IMR-90 (cell line): ENCODE measurements around the gene NLGN3. TPM values are rescaled to one million over a fixed set of nuclear protein-coding genes. Genes with fewer than 3 reads are reported as not detected.

Source experiments
- ATAC-seq: fragments of 200-7000 bp; cut with Tn5 transposase; 2 replicates; pipeline ENCODE4 v1.9.1; 2020; ENCODE audit warnings: low read depth, mild to moderate bottlenecking, moderate library complexity
- BruUV-seq: library from RNA; stranded (reverse); fragments of 400-500 nt; replicated peaks from 2 replicates; lab custom pipeline; 2021; lab: Mats Ljungman, UMichigan
- CTCF ChIA-PET: fragments of 300-600 bp; formaldehyde crosslinking; extraction: SDS; loops from one replicate; lab custom pipeline; 2021; ENCODE audit warnings: antibody characterized with exemption; lab: Yijun Ruan, JAX
- POLR2A ChIA-PET: fragments of 300-600 bp; sonication (Branson Sonifier 250); formaldehyde crosslinking; loops from one replicate; lab custom pipeline; 2022; ENCODE audit warnings: antibody characterized with exemption; ENCODE audit not compliant: unreplicated experiment; lab: Charles Lee
- DNase-seq: peaks from one replicate; pipeline ENCODE4 v3.0.0; 2013
- H2AFZ ChIP-seq: replicated peaks from 2 replicates; pipeline ENCODE3; 2013; ENCODE audit warnings: low read length, mild to moderate bottlenecking; ENCODE audit not compliant: poor library complexity
- H2AK5ac ChIP-seq: 2 replicates; pipeline ENCODE4 v1.6.1; 2013; ENCODE audit warnings: low read depth, low read length, inconsistent platforms
- H2AK9ac ChIP-seq: replicated peaks from 2 replicates; pipeline ENCODE3; 2013; ENCODE audit warnings: mild to moderate bottlenecking, low read depth, low read length, moderate library complexity; ENCODE audit not compliant: poor library complexity
- H2BK120ac ChIP-seq: 2 replicates; pipeline ENCODE4 v1.6.1; 2013; ENCODE audit warnings: low read depth, low read length, inconsistent platforms
- H2BK15ac ChIP-seq: 3 replicates; pipeline ENCODE4 v1.6.1; 2013; ENCODE audit warnings: low read depth, low read length, inconsistent platforms
- H2BK20ac ChIP-seq: 2 replicates; pipeline ENCODE4 v1.6.1; 2013; ENCODE audit warnings: low read depth, mild to moderate bottlenecking, inconsistent platforms, low read length, moderate library complexity
- H2BK5ac ChIP-seq: 2 replicates; pipeline ENCODE4 v1.6.1; 2013; ENCODE audit warnings: mild to moderate bottlenecking, low read depth, low read length, inconsistent platforms; ENCODE audit not compliant: poor library complexity, severe bottlenecking
- H3K14ac ChIP-seq: replicated peaks from 2 replicates; pipeline ENCODE4 v1.6.1; 2013; ENCODE audit warnings: low read depth, low read length, inconsistent platforms
- H3K18ac ChIP-seq: 2 replicates; pipeline ENCODE4 v1.6.1; 2013; ENCODE audit warnings: low read depth, low read length, control low read depth
- H3K23ac ChIP-seq: 2 replicates; pipeline ENCODE4 v1.6.1; 2013; ENCODE audit warnings: low read depth, low read length, inconsistent platforms
- H3K27ac ChIP-seq: 2 replicates; pipeline ENCODE4 v1.5.1; 2013; ENCODE audit warnings: mild to moderate bottlenecking, control low read depth, low read length; ENCODE audit not compliant: insufficient read depth
- H3K27me3 ChIP-seq: 2 replicates; pipeline ENCODE4 v1.6.1; 2013; ENCODE audit warnings: low read length; ENCODE audit not compliant: control insufficient read depth, insufficient read depth
- H3K36me3 ChIP-seq: 2 replicates; pipeline ENCODE4 v1.6.1; 2013; ENCODE audit warnings: low read length, mixed read lengths; ENCODE audit not compliant: control insufficient read depth, insufficient read depth
- H3K4ac ChIP-seq: 2 replicates; pipeline ENCODE4 v1.6.1; 2013; ENCODE audit warnings: low read depth, low read length, inconsistent platforms
- H3K4me1 ChIP-seq: 2 replicates; pipeline ENCODE4 v1.6.1; 2013; ENCODE audit warnings: low read length, mixed read lengths; ENCODE audit not compliant: control insufficient read depth, insufficient read depth
- H3K4me2 ChIP-seq: 2 replicates; pipeline ENCODE4 v1.6.1; 2013; ENCODE audit warnings: low read depth, mild to moderate bottlenecking, control low read depth, low read length, moderate library complexity
- H3K4me3 ChIP-seq: 2 replicates; pipeline ENCODE4 v1.5.1; 2013; ENCODE audit warnings: low read depth, mild to moderate bottlenecking, control low read depth, low read length, moderate library complexity; ENCODE audit not compliant: insufficient read depth
- H3K56ac ChIP-seq: 2 replicates; pipeline ENCODE4 v1.6.1; 2013; ENCODE audit warnings: low read length, inconsistent platforms; ENCODE audit not compliant: insufficient read depth; ENCODE audit errors: extremely low read depth
- H3K79me1 ChIP-seq, 2 experiments: 2 replicates each; pipeline ENCODE4 v1.6.1; 2013; ENCODE audit warnings: low read length in 2 of 2, inconsistent platforms in 1 of 2, low read depth in 1 of 2
- H3K9ac ChIP-seq: 2 replicates; pipeline ENCODE4 v1.6.1; 2013; ENCODE audit warnings: low read depth, low read length, control low read depth
- H3K9me1 ChIP-seq: 2 replicates; pipeline ENCODE4 v1.6.1; 2013; ENCODE audit warnings: low read length, inconsistent platforms; ENCODE audit not compliant: insufficient read depth
- H3K9me3 ChIP-seq: 2 replicates; pipeline ENCODE4 v1.6.1; 2013; ENCODE audit warnings: low read length; ENCODE audit not compliant: control insufficient read depth, insufficient read depth
- H4K20me1 ChIP-seq: 2 replicates; pipeline ENCODE4 v1.6.1; 2013; ENCODE audit warnings: low read length, inconsistent platforms; ENCODE audit not compliant: insufficient read depth
- H4K5ac ChIP-seq: 2 replicates; pipeline ENCODE4 v1.6.1; 2013; ENCODE audit warnings: mild to moderate bottlenecking, low read depth, low read length, control low read depth
- H4K8ac ChIP-seq, 2 experiments: 2 replicates each; pipeline ENCODE4 v1.6.1; 2013; ENCODE audit warnings: low read depth in 2 of 2, low read length in 2 of 2, control low read depth in 1 of 2, inconsistent platforms in 1 of 2
- H4K91ac ChIP-seq: 2 replicates; pipeline ENCODE4 v1.6.1; 2013; ENCODE audit warnings: low read depth, low read length, inconsistent platforms; ENCODE audit not compliant: insufficient read depth
- BHLHE40 ChIP-seq: fragments of 150-350 bp; IDR thresholded peaks from 2 replicates; pipeline ENCODE4 v1.6.1; 2016; ENCODE audit warnings: mild to moderate bottlenecking, low read depth, low read length
- CEBPB ChIP-seq: IDR thresholded peaks from 2 replicates; pipeline ENCODE4 v1.6.1; 2012; ENCODE audit warnings: low read depth, low read length, improper control_type of control experiment
- CHD1 ChIP-seq: IDR thresholded peaks from 2 replicates; pipeline ENCODE4 v1.6.1; 2012; ENCODE audit warnings: low read depth, low read length, improper control_type of control experiment
- FOS ChIP-seq: fragments of 150-350 bp; IDR thresholded peaks from 2 replicates; pipeline ENCODE4 v1.6.1; 2016; ENCODE audit warnings: low read depth, low read length
- MAFK ChIP-seq: IDR thresholded peaks from 2 replicates; pipeline ENCODE4 v1.6.1; 2012; ENCODE audit warnings: low read depth, low read length, improper control_type of control experiment
- MAZ ChIP-seq: IDR thresholded peaks from 2 replicates; pipeline ENCODE4 v1.6.1; 2012; ENCODE audit warnings: low read depth, mild to moderate bottlenecking, low read length, improper control_type of control experiment, moderate library complexity, borderline replicate concordance
- MXI1 ChIP-seq: IDR thresholded peaks from 2 replicates; pipeline ENCODE4 v1.6.1; 2012; ENCODE audit warnings: low read depth, mild to moderate bottlenecking, low read length, moderate library complexity, borderline replicate concordance
- NFE2L2 ChIP-seq: fragments of 150-350 bp; IDR thresholded peaks from 2 replicates; pipeline ENCODE4 v1.6.1; 2016; ENCODE audit warnings: low read depth, mild to moderate bottlenecking, low read length
- POLR2A ChIP-seq: IDR thresholded peaks from 2 replicates; pipeline ENCODE4 v1.6.1; 2012; ENCODE audit warnings: mild to moderate bottlenecking, low read depth, low read length
- RAD21 ChIP-seq: IDR thresholded peaks from 2 replicates; pipeline ENCODE4 v1.6.1; 2012; ENCODE audit warnings: low read length, improper control_type of control experiment
- RCOR1 ChIP-seq: IDR thresholded peaks from 2 replicates; pipeline ENCODE4 v1.6.1; 2012; ENCODE audit warnings: mild to moderate bottlenecking, low read length, improper control_type of control experiment; ENCODE audit not compliant: insufficient replicate concordance
- RFX5 ChIP-seq: IDR thresholded peaks from 2 replicates; pipeline ENCODE4 v1.8.0; 2012; ENCODE audit warnings: low read depth, mild to moderate bottlenecking, low read length, moderate library complexity
- SMC3 ChIP-seq: fragments of 150-350 bp; IDR thresholded peaks from 2 replicates; pipeline ENCODE4 v1.6.1; 2016; ENCODE audit warnings: low read depth, mild to moderate bottlenecking, antibody characterized with exemption, low read length, moderate library complexity
- WGBS, 2 experiments: methylation state at CpG; one replicate each; pipeline versions ENCODE4 v1.1.5 to v1.1.7; 2013; ENCODE audit warnings: missing lambda C conversion rate in 2 of 2; ENCODE audit not compliant: insufficient read length in 1 of 2; ENCODE audit errors: extremely low coverage in 2 of 2; 5-methylcytosine and 5-hydroxymethylcytosine counted together
- dilution Hi-C: fragments of 300-500 bp; cut with HindIII; formaldehyde crosslinking; loops from one replicate; pipeline ENCODE4 v1.14.3; 2018; ENCODE audit warnings: low sequenced_read_pairs; ENCODE audit not compliant: unreplicated experiment
- in situ Hi-C: fragments of 300-500 bp; cut with MboI; formaldehyde crosslinking; loops from 3 replicates; pipeline ENCODE4 v1.14.3; 2019; ENCODE audit warnings: low sequenced_read_pairs, inconsistent platforms, mixed read lengths
- intact Hi-C: fragments of 100-400 bp; cut with micrococcal nuclease; formaldehyde crosslinking; loops from 2 replicates; pipeline ENCODE4 v1.10.0; 2022
- polyA plus RNA-seq, 3 experiments: library from polyadenylated mRNA; depleted of rRNA; stranded (reverse); fragments of >200 nt; gene quantifications; 2 replicates each; pipeline ENCODE4 v1.2.3, GENCODE V29; 2012; ENCODE audit warnings: low replicate concordance in 1 of 3
- total RNA-seq: library from RNA; depleted of rRNA; stranded (reverse); fragments of >200 nt; gene quantifications from 2 replicates; pipeline ENCODE4 v1.2.3, GENCODE V29; 2012
- TF ChIP-seq, protein P1 (sequence below): conservative IDR thresholded peaks from 2 replicates; pipeline ENCODE4 v1.5.1; 2012; ENCODE audit warnings: mild to moderate bottlenecking, low read depth, low read length, improper control_type of control experiment
- TF ChIP-seq, protein P2 (sequence below): fragments of 150-350 bp; IDR thresholded peaks from 2 replicates; pipeline ENCODE4 v1.6.1; 2016; ENCODE audit warnings: low read depth, mild to moderate bottlenecking, low read length, moderate library complexity, borderline replicate concordance
- TF ChIP-seq, protein P3 (sequence below): fragments of 150-350 bp; IDR thresholded peaks from 2 replicates; pipeline ENCODE4 v1.6.1; 2017; ENCODE audit warnings: mild to moderate bottlenecking, antibody characterized with exemption, low read length, low read depth

Gene NLGN3
- total and polyA plus RNA-seq, 2 of the 4 experiments (the other 2 are of a cell fraction), result 0.18 to 0.39 TPM

DNA sequence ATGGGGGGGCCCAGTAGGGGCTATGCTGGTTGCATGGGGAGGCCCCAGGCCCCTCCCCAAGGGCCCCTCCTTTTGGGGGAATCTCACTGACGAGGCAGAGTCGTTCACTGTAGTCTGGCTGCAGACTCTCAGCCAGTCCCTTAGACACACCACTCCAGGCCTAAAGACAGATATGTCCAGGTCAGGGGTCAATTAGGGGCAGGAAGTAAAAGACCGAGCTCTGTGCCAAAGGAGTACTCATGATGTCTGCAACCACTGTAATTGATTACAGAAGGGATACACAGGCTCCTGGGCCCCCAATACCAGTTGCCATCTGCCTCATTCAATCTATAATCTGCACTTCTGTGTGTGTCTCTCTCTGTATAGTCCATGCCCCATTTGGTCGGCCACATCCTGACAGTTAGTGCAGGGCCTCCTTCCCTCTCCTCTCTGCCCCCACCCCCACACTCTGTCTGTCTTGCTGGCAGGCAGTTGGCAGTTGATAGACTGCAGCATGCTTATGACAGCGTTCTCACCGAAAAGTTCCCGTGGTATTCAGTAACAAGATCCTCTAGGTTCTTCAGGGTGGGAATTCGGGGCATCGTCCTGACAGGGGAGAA lies 36.8 kb upstream of the NLGN3 start:
- DNase-seq (no peak), ATAC-seq (no peak)
- CTCF ChIA-PET, result no interaction called here
- intact Hi-C loops, result no loop called here
- TF ChIP-seq, protein P1, sequence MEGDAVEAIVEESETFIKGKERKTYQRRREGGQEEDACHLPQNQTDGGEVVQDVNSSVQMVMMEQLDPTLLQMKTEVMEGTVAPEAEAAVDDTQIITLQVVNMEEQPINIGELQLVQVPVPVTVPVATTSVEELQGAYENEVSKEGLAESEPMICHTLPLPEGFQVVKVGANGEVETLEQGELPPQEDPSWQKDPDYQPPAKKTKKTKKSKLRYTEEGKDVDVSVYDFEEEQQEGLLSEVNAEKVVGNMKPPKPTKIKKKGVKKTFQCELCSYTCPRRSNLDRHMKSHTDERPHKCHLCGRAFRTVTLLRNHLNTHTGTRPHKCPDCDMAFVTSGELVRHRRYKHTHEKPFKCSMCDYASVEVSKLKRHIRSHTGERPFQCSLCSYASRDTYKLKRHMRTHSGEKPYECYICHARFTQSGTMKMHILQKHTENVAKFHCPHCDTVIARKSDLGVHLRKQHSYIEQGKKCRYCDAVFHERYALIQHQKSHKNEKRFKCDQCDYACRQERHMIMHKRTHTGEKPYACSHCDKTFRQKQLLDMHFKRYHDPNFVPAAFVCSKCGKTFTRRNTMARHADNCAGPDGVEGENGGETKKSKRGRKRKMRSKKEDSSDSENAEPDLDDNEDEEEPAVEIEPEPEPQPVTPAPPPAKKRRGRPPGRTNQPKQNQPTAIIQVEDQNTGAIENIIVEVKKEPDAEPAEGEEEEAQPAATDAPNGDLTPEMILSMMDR, result no peak
- TF ChIP-seq MAZ (no peak), FOS (no peak), POLR2A (no peak), RCOR1 (no peak), NFE2L2 (no peak), RAD21 (no peak), CEBPB (no peak), MXI1 (no peak), RFX5 (no peak), CHD1 (no peak), BHLHE40 (no peak), MAFK (no peak), SMC3 (no peak)
- TF ChIP-seq, protein P2, sequence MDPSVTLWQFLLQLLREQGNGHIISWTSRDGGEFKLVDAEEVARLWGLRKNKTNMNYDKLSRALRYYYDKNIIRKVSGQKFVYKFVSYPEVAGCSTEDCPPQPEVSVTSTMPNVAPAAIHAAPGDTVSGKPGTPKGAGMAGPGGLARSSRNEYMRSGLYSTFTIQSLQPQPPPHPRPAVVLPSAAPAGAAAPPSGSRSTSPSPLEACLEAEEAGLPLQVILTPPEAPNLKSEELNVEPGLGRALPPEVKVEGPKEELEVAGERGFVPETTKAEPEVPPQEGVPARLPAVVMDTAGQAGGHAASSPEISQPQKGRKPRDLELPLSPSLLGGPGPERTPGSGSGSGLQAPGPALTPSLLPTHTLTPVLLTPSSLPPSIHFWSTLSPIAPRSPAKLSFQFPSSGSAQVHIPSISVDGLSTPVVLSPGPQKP, result no peak
- TF ChIP-seq, protein P3, sequence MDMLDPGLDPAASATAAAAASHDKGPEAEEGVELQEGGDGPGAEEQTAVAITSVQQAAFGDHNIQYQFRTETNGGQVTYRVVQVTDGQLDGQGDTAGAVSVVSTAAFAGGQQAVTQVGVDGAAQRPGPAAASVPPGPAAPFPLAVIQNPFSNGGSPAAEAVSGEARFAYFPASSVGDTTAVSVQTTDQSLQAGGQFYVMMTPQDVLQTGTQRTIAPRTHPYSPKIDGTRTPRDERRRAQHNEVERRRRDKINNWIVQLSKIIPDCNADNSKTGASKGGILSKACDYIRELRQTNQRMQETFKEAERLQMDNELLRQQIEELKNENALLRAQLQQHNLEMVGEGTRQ, result no peak
- Histone ChIP-seq H2BK20ac (no peak overlapping the region), H4K20me1 (no peaks in the 10 kb centered on the region), H4K5ac (no peak overlapping the region), H2AFZ (no peak overlapping the region), H3K4me1 (no peaks in the 10 kb centered on the region), H2AK9ac (no peak overlapping the region), H3K23ac (no peak overlapping the region), H3K4me2 (no peak overlapping the region), H2BK5ac (no peak overlapping the region), H3K4ac (no peak overlapping the region), H3K18ac (no peak overlapping the region), H3K56ac (no peak overlapping the region), H3K9me1 (no peaks in the 10 kb centered on the region), H3K14ac (no peak overlapping the region), H3K4me3 (no peak overlapping the region), H2BK15ac (no peak overlapping the region), H3K36me3 (no peaks in the 10 kb centered on the region), H3K27ac (no peak overlapping the region), H3K79me1 (no peaks in the 10 kb centered on the region), H2BK120ac (no peak overlapping the region), H4K8ac (no peak overlapping the region), H3K9me3 (no peaks in the 10 kb centered on the region), H3K9ac (no peak overlapping the region), H4K91ac (no peak overlapping the region), H2AK5ac (no peak overlapping the region), H3K27me3 (peaks cover 19% of the 10 kb centered on the region)
- in situ Hi-C loops, result no loop called here
- dilution Hi-C loops, result no loop called here
- no TSS peak for BruUV-seq
- POLR2A ChIA-PET, result no interaction called here
- no CpG with 5 or more reads among the region's 9 CpGs for WGBS, 2 experiments
